Stimulated activated effector memory CD8-positive, alpha-beta T cell treated with anti-CD3 and anti-CD28 coated beads, Interleukin-12 subunit alpha, Interleukin-12 subunit beta, amount 100 ng/mL, for 72 hours (primary cell): Measurements from ENCODE around the gene CDKAL1.
"Not testable (repeated sequence)": the region's sequence is repeated elsewhere in the genome, so short reads cannot be mapped to it uniquely, and the experiment has no call there.

Experiments used
- ATAC-seq: fragments of 150-1000 bp; cut with Tn5 transposase; 2 replicates; pipeline ENCODE4 v1.10.0; 2021
- DNase-seq, 2 donors: peaks; one replicate each; pipeline ENCODE4 v3.0.0; 2021 to 2022; ENCODE audit warnings: low spot score in 2 of 2
- H3K27ac Mint-ChIP-seq: one replicate; pipeline ENCODE4 v1.8.0; 2022; ENCODE audit warnings: mild to moderate bottlenecking, mixed read lengths
- H3K36me3 Mint-ChIP-seq: one replicate; pipeline ENCODE4 v1.8.0; 2022; ENCODE audit warnings: mild to moderate bottlenecking, mixed read lengths
- H3K4me1 Mint-ChIP-seq: one replicate; pipeline ENCODE4 v1.8.0; 2022; ENCODE audit warnings: mixed read lengths
- H3K4me3 Mint-ChIP-seq: one replicate; pipeline ENCODE4 v1.8.0; 2022; ENCODE audit warnings: mild to moderate bottlenecking, mixed read lengths
- H3K9me3 Mint-ChIP-seq: one replicate; pipeline ENCODE4 v1.8.0; 2022; ENCODE audit warnings: mixed read lengths

Gene CDKAL1

DNA sequence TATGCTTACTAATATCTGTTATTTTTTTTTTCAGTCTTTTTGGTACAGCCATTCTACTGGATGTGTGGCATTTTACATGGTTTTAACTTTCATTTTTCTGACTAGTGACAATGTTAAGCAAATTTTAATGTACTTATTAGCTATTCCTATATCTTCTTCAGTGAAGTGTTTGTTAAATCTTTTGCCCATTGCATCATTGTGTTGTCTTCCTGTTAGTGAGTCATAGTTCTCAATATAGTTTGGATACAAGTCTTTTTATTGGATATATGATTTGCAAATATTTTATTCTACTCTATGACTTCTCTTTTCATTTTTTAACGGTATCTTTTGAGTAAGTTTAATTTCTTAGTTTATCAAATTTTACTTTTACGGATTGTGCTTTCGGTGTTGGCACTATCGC, 519.4 kb downstream of the CDKAL1 start:
- ATAC-seq (no peak), DNase-seq (no peak)
- Mint-ChIP-seq H3K9me3 (peaks cover 15% of the 10 kb centered on the region), H3K4me1 (peaks cover 12% of the 10 kb centered on the region), H3K4me3 (no peak overlapping the region), H3K27ac (no peak overlapping the region), H3K36me3 (no peaks in the 10 kb centered on the region)

DNA sequence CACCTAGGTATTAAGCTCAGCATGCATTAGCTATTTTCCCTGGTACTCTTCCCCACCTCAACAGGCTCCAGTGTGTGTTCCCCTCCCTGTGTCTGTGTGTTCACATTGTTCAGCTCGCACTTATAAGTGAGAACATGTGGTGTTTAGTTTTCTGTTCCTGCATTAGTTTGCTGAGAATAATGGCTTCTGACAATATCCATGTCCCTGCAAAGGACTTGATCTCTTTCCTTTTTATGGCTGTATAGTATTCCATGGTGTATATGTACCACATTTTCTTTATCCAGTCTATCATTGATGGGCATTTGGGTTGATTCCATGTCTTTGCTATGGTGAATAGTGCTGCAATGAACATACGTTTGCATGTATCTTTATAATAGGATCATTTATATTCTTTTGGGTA, 521.2 kb downstream of the CDKAL1 start:
- H3K9me3 Mint-ChIP-seq: peaks cover 15% of the 10 kb centered on the region
- DNase-seq, H3K36me3 Mint-ChIP-seq, ATAC-seq, H3K4me3 Mint-ChIP-seq, H3K27ac Mint-ChIP-seq: not testable (repeated sequence)
- H3K4me1 Mint-ChIP-seq: peaks cover 12% of the 10 kb centered on the region

DNA sequence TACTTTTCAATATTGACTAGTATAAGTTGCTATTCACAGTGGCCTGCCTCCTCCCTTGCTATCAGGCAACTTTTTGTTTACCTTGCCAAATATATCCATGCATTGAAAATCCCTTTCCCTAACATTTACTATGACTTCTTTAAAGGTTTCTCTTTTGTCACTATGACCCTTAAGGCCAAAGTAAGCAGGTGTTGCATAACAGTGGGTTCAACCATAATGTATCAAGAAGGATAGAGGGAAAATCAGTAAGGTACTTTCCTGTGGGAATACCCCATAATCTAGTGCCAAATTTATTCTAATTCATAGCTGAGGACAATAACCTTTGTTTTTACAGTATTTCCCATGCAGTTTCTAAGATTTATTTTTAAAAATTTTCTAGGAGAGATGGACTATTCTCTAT, 527.6 kb downstream of the CDKAL1 start:
- no peak overlapping the region for H3K27ac Mint-ChIP-seq
- DNase-seq: no peak
- H3K9me3 Mint-ChIP-seq: peaks cover 11% of the 10 kb centered on the region
- peaks cover 5% of the 10 kb centered on the region for H3K36me3 Mint-ChIP-seq
- no peak overlapping the region for H3K4me3 Mint-ChIP-seq
- H3K4me1 Mint-ChIP-seq: peaks cover 6% of the 10 kb centered on the region
- no peak for ATAC-seq

DNA sequence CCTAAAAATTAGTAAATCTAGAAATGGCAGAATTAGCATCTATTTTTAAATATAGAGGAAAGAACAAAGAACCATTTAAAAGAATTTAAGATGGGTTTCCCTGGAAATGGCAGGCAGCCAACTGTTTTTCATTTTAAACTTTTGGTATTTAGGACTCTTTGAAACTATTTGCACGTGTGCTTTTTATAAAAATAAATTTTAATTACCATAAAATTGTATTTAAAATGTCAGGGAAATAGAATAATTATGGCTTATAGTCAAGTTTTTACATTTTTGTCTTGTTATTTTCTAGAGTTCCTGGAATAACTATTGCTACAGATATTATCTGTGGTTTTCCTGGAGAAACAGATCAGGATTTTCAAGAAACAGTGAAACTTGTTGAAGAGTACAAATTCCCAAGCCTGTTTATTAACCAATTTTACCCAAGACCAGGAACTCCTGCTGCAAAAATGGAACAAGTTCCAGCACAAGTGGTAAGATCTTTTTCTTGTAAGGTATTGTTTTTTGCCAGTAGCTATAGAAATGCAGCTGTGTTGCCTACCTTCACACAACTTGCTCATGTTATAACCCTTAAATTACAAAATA, 530.6 kb downstream of the CDKAL1 start:
- H3K4me1 Mint-ChIP-seq: no peaks in the 10 kb centered on the region
- H3K27ac Mint-ChIP-seq: no peak overlapping the region
- peaks cover 7% of the 10 kb centered on the region for H3K36me3 Mint-ChIP-seq
- H3K4me3 Mint-ChIP-seq: no peak overlapping the region
- H3K9me3 Mint-ChIP-seq: peaks cover under 1% of the 10 kb centered on the region
- ATAC-seq: no peak
- DNase-seq: no peak

DNA sequence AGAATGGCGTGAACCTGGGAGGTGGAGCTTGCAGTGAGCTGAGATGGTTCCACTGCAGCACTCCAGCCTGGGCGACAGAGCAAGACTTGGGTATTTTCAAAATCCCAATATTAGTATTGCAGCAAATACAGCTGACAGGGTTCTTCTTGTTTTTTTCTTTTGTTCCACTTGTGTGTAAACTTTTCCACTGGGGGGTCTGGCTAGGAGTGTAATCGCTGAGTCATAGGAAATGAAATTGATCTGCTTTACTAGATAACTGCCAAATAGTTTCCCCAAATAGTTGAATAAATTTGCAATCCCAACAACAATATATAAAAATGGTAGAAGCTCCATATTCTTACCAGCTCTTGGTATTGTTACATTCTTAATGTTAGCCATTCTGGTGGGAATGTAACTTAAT, 533.3 kb downstream of the CDKAL1 start:
- H3K4me3 Mint-ChIP-seq: no peak overlapping the region
- no peaks in the 10 kb centered on the region for H3K4me1 Mint-ChIP-seq
- no peak for ATAC-seq
- peaks cover 8% of the 10 kb centered on the region for H3K36me3 Mint-ChIP-seq
- peaks cover 11% of the 10 kb centered on the region for H3K9me3 Mint-ChIP-seq
- DNase-seq: no peak
- H3K27ac Mint-ChIP-seq: no peak overlapping the region

DNA sequence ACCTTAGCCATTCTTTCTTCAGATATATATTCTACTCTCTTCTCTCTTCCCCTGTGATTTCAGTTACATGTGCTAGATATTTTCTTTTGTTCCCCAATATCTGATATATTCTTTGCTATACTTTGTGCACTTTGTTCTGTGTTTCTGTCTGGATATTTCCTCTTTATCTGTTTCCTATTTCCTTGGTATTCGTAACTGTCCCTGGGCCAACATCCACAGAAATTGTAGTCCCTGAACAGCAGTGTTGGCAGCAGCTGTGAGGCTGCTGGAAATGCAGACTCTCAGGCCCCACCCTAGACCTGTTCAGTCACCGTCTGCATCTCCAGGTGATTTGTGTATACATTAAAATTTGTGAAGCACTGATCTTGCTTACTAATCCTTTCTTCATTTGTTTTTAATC, 536.4 kb downstream of the CDKAL1 start:
- peaks cover 15% of the 10 kb centered on the region for H3K36me3 Mint-ChIP-seq
- H3K4me1 Mint-ChIP-seq: no peaks in the 10 kb centered on the region
- H3K4me3 Mint-ChIP-seq: no peak overlapping the region
- peaks cover 13% of the 10 kb centered on the region for H3K9me3 Mint-ChIP-seq
- DNase-seq (no peak), ATAC-seq (no peak)
- no peak overlapping the region for H3K27ac Mint-ChIP-seq

DNA sequence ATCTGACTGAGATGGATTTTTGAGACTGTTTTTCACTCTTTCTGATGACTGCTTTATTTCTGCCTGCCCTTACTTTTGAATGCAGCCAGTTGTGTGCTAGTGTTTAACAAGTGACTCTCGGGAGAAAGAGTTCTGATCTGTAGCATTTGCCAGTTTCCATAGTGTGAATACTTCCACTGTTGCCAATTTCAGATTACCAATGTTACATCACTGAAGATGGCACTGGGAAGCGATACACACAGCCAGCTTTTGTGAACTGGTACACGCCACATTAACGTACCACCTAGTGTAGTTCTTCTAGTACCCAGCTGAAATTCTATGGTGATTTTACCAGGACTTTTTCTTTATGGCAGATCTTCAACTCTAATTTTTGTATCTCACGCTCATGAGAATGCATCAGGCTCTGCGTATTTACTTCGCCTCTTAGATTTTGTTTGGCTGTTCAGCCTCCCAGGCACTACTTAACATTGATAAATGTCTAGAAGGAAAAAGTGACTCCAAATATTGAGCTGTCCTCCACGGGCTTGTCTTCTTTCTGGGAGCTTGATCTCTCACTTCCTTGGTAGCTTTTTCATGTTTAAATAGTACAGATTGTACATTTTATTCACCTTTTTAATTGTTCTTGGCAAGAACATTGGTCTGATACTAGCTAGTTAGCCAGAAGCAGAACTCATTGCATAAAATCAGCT, 537.7 kb downstream of the CDKAL1 start:
- Mint-ChIP-seq H3K9me3 (peaks cover 13% of the 10 kb centered on the region), H3K4me1 (no peaks in the 10 kb centered on the region), H3K4me3 (no peak overlapping the region), H3K36me3 (peaks cover 10% of the 10 kb centered on the region), H3K27ac (no peak overlapping the region)
- DNase-seq (no peak), ATAC-seq (no peak)

DNA sequence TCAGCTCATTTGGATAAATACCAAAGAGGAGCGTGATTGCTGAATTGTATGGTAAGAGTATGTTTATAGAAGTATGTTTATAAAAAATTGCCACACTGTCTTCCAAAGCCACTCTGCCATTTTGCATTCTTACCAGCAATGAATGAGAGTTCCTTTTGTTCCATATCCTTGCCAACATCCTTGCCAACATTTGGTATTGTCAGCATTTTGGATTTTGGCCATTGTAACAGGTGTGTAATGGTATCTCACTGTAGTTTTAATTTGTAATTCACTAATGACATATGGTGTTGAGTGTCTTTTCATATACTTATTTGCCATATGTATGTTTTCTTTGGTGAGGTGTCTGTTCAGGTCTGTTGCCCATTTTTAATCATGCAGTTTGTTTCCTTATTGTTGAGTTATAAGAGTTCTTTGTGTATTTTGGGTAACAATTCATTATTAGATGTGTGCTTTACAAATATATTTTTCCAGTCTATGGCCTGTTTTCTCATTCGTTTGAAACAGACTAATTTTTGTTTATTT, 539.1 kb downstream of the CDKAL1 start:
- DNase-seq (no peak), ATAC-seq (no peak)
- H3K27ac Mint-ChIP-seq: no peak overlapping the region
- peaks cover 8% of the 10 kb centered on the region for H3K36me3 Mint-ChIP-seq
- H3K4me3 Mint-ChIP-seq: no peak overlapping the region
- H3K9me3 Mint-ChIP-seq: peaks cover 13% of the 10 kb centered on the region
- no peaks in the 10 kb centered on the region for H3K4me1 Mint-ChIP-seq

DNA sequence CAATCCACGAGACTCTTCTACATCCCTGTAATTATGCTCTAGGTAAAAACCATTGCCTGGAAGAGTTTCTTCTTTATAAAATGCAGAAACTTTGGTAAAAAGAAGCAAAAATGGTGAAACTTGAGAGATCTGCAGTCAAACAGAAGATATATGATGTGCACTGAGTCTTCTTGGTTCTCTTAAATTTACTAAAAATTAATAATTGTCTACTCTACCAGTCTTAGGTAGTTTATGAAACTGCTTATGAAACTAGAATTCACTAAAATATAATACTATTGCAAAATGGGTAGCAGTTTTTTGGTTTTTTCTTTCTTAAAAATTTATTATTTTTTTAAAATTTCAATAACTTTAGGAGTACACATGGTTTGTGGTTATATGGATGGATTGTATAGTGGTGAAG, 540.2 kb downstream of the CDKAL1 start:
- no peak overlapping the region for H3K4me3 Mint-ChIP-seq
- no peak overlapping the region for H3K27ac Mint-ChIP-seq
- H3K9me3 Mint-ChIP-seq: peaks cover 13% of the 10 kb centered on the region
- H3K4me1 Mint-ChIP-seq: no peaks in the 10 kb centered on the region
- peaks cover 8% of the 10 kb centered on the region for H3K36me3 Mint-ChIP-seq
- DNase-seq (no peak), ATAC-seq (no peak)

DNA sequence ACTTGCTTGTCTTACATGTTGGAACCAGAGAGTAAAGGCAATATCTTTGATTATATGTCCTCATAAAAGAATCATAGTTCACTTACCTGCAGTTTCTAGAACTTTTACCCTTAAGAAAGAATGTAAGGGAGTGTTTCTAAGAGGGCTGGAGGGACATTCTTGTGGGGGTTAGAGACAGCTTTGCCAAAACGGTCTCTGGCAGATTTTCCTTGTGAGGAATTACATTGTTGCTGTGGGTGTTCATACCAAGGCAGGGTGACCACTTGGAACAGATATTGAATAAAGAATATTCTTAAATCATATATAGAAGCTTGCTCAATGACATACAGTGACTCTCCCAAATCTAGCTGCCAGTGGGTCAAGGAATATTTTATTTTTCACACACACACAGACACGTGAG, 541.7 kb downstream of the CDKAL1 start:
- H3K27ac Mint-ChIP-seq: no peak overlapping the region
- ATAC-seq: no peak
- peaks cover 8% of the 10 kb centered on the region for H3K36me3 Mint-ChIP-seq
- no peaks in the 10 kb centered on the region for H3K4me1 Mint-ChIP-seq
- H3K4me3 Mint-ChIP-seq: no peak overlapping the region
- peaks cover 5% of the 10 kb centered on the region for H3K9me3 Mint-ChIP-seq
- no peak for DNase-seq

DNA sequence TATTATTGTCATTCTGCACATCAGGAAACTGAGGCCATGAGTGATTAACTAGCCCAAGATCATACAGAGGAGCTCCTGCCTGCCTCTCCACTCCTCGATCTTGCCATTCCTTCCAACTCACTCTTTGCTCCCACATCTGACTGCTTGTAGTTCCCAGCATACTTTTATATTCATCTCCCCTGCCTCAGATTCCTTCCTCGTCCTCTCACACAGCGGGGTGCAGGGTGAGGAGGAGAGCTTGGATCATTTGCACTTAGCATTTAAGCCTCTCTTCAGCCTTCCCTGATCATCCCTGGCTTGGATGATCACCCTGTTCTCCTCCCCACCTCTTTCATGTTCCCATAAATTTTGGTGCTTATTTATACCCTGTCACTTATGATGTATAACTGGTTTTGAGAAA, 544.2 kb downstream of the CDKAL1 start:
- Mint-ChIP-seq H3K4me1 (no peaks in the 10 kb centered on the region), H3K4me3 (no peak overlapping the region), H3K36me3 (peaks cover 4% of the 10 kb centered on the region), H3K9me3 (no peaks in the 10 kb centered on the region), H3K27ac (no peak overlapping the region)
- DNase-seq (no peak), ATAC-seq (no peak)

DNA sequence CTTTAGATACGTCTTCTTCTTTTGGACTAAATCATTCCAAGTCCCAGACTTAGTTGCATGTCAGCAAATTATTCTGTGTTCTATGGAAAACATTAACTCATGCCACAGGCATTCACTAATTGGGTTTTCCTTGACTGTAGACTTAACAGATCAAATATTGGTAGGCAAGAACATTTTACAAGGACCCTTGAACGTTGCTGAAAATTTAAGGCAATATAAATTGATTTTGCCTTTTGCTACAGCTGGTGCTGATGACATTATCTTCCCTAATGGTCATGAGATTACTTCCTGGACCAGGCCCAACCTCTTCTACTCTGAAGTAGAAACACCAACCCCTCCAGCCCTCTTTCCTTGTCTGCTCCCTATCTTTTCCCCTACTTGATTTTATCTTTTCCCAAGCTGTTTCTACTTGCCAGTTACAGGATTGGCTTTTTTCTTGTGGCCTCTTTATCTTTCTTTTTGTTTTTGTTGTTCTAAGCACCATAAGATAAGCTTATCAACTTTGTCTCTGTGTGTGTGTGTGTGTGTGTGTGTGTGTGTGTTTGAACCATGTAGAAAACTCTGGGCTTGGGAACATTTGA, 545.3 kb downstream of the CDKAL1 start:
- Mint-ChIP-seq H3K27ac (no peak overlapping the region), H3K9me3 (no peaks in the 10 kb centered on the region), H3K36me3 (peaks cover 4% of the 10 kb centered on the region), H3K4me1 (no peaks in the 10 kb centered on the region), H3K4me3 (no peak overlapping the region)
- DNase-seq (no peak), ATAC-seq (no peak)

DNA sequence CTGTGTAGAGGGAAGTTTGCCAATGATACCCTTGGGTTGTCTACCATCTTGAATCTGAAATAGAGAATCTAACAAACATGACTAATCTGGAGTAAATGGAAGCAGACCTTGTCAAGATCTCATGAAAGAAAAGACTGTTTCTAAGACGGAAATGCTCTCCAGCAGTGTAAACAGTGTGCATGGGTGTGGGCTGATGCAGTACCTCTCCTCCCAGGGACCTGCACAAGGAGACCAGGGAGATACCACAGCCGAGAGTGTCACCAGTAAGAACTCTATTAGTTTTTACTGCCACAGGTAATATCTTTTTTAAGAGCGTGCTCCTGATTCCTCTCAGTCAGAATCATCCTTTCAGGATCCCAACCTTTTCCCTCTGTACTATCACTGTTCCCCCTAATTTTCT, 546.0 kb downstream of the CDKAL1 start:
- Mint-ChIP-seq H3K4me3 (no peak overlapping the region), H3K9me3 (no peaks in the 10 kb centered on the region), H3K27ac (no peak overlapping the region), H3K4me1 (no peaks in the 10 kb centered on the region), H3K36me3 (peaks cover 4% of the 10 kb centered on the region)
- no peak for ATAC-seq
- DNase-seq: no peak

DNA sequence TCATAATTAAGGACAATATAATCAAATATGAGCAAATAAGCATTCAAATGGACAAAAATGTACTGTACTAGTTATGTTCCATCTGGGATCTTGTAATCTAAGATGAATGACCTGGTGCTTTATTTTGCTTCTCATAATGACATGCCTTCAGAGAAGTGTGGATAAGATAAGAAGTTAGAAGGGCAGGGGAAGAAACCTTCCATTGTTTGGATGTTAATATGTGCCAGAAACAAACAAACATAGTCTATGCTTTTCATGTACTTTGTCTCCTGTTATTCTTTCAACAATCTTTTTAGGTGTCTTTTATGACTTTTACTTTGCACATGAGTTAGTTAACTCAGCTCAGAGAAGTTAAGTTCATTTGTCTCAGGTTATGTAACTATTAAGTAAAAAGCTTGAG, 547.8 kb downstream of the CDKAL1 start:
- H3K36me3 Mint-ChIP-seq: peaks cover 4% of the 10 kb centered on the region
- no peak overlapping the region for H3K27ac Mint-ChIP-seq
- ATAC-seq (no peak), DNase-seq (no peak)
- H3K4me3 Mint-ChIP-seq: no peak overlapping the region
- no peaks in the 10 kb centered on the region for H3K9me3 Mint-ChIP-seq
- H3K4me1 Mint-ChIP-seq: no peaks in the 10 kb centered on the region

DNA sequence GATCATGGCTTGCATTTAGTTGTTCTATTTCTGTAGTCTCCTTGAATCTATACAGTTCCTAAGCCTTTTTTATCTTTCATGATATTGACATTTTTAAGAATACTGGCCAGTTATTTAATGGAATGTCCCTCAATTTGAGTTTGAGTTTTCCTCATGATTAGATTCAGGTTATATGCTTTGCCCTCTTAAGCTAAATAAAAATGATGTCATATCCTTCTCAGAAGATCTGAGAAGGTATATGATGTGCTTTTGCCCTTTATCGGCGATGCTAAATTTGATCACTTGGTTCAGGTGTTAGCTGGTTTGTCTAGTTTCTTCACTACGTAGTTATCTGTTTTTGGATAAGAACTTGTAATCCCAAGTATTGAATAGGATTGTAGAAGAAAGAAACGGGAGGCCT, 549.5 kb downstream of the CDKAL1 start:
- H3K4me3 Mint-ChIP-seq: no peak overlapping the region
- ATAC-seq: no peak
- no peaks in the 10 kb centered on the region for H3K4me1 Mint-ChIP-seq
- H3K27ac Mint-ChIP-seq: no peak overlapping the region
- H3K9me3 Mint-ChIP-seq: no peaks in the 10 kb centered on the region
- no peak for DNase-seq
- H3K36me3 Mint-ChIP-seq: peaks cover 4% of the 10 kb centered on the region

DNA sequence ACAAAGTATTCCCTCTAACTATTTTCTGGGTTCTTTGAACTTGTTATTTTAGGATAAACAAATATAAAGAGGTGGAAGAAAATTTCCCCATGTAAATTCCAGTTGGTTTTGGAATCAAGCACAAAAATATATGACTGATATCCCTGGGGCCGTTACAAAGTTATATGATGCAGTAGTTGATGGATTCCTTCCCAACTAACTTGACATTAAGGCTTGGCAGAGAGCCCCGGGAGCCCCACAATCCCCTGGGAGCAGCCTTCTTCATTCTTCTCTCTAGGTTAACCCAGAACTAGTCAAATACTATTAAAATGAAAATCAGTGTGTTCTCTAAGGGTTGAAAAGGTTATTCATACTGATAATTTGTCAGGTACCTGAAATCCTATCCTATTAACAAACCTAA, 550.4 kb downstream of the CDKAL1 start:
- Mint-ChIP-seq H3K4me1 (no peaks in the 10 kb centered on the region), H3K27ac (no peak overlapping the region), H3K9me3 (no peaks in the 10 kb centered on the region), H3K4me3 (no peak overlapping the region), H3K36me3 (peaks cover 4% of the 10 kb centered on the region)
- no peak for ATAC-seq
- no peak for DNase-seq
